Thyroid gland (tissue), 4 donors: ENCODE results near the gene OR51I2.

ENCODE experiments used
- POLR2A ChIP-seq, 2 donors: fragments of 450-650 bp; IDR thresholded peaks; one replicate each; pipeline ENCODE4 v1.6.1; 2017; ENCODE audit warnings: antibody characterized with exemption in 2 of 2, mild to moderate bottlenecking in 2 of 2, moderate library complexity in 1 of 2
- TF ChIP-seq, protein P1 (sequence below), 6 experiments: fragments of 200-600 bp in 3 of 6; fragments of 450-650 bp in 3 of 6; sonication (generic) in 3 of 6; IDR thresholded peaks; one replicate each; pipeline ENCODE4 v1.5.1; 2016 to 2019; ENCODE audit warnings: antibody characterized with exemption in 6 of 6, mild to moderate bottlenecking in 2 of 6, inconsistent platforms in 1 of 6, moderate library complexity in 1 of 6

DNA sequence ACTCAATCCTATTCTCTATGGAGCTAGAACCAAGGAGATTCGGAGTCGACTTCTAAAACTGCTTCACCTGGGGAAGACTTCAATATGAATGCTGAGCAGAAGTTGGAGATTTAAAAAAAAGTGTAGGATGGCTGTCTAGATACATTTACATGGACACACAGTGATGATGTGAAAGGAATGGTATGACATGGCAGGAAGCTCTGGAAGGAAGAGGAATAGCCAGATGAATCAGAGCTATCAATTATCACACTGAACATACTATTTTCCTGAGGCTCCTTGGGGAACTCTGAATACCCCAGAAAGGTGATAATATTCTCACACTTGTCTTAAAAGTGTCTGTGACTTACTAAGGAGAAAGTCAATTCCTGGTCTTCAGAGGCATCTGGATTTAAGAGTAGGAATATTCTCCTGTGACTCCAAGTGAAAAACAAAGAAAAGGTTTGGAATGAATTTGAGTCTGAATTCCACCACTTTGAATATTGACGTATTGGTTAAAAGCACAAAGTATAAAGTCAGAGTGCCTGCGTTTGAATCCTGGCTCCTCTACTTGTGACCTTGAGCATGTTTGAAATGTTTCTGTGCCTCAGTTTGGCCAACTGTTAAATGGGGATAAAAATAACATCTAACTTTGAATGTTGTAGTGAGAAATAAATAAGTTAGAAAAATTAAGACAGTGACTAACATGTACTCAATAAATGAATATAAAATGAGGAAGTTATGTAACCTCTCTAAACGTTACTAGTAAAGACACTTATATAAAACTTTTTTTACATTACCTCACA lies 40.6 kb downstream of the OR51I2 start:
- TF ChIP-seq, protein P1, sequence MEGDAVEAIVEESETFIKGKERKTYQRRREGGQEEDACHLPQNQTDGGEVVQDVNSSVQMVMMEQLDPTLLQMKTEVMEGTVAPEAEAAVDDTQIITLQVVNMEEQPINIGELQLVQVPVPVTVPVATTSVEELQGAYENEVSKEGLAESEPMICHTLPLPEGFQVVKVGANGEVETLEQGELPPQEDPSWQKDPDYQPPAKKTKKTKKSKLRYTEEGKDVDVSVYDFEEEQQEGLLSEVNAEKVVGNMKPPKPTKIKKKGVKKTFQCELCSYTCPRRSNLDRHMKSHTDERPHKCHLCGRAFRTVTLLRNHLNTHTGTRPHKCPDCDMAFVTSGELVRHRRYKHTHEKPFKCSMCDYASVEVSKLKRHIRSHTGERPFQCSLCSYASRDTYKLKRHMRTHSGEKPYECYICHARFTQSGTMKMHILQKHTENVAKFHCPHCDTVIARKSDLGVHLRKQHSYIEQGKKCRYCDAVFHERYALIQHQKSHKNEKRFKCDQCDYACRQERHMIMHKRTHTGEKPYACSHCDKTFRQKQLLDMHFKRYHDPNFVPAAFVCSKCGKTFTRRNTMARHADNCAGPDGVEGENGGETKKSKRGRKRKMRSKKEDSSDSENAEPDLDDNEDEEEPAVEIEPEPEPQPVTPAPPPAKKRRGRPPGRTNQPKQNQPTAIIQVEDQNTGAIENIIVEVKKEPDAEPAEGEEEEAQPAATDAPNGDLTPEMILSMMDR (IDR thresholded peaks at IDR 0.05): no peak
- TF ChIP-seq POLR2A (IDR thresholded peaks at IDR 0.05): no peak
